K562 (cell line): ENCODE data around the gene CCT7. TPM values are rescaled to one million over a fixed set of nuclear protein-coding genes. Genes with fewer than 3 reads are reported as not detected.

Source experiments
- CREB1 ChIP-seq, 2 experiments: sonication (generic) in 1 of 2; formaldehyde crosslinking in 1 of 2; IDR thresholded peaks; 2 replicates each; pipeline versions ENCODE4 v1.6.1 to v1.8.0; 2012 to 2022; ENCODE audit warnings: inconsistent platforms in 1 of 2, mild to moderate bottlenecking in 1 of 2, missing genetic modification reagents in 1 of 2, moderate library complexity in 1 of 2
- DACH1 ChIP-seq: fragments of 450-650 bp; IDR thresholded peaks from 2 replicates; pipeline ENCODE4 v1.6.1; 2018; ENCODE audit not compliant: partially characterized antibody
- HNRNPL ChIP-seq: fragments of 200-400 bp; formaldehyde crosslinking; IDR thresholded peaks from 2 replicates; pipeline ENCODE4 v1.6.1; 2017; ENCODE audit warnings: low read depth, mild to moderate bottlenecking, low read length
- KAT7 ChIP-seq: sonication (generic); formaldehyde crosslinking; IDR thresholded peaks from 2 replicates; pipeline ENCODE4 v1.8.0; 2022; ENCODE audit warnings: missing genetic modification reagents, mild to moderate bottlenecking, borderline replicate concordance
- KAT8 ChIP-seq: fragments of 450-650 bp; IDR thresholded peaks from 2 replicates; pipeline ENCODE4 v1.6.1; 2016; ENCODE audit warnings: low read depth, mild to moderate bottlenecking
- KDM5B ChIP-seq: fragments of 200-600 bp; sonication (generic); IDR thresholded peaks from 2 replicates; pipeline ENCODE4 v1.6.1; 2012; ENCODE audit warnings: low read depth, mild to moderate bottlenecking, moderate library complexity, low read length, control low read depth, inconsistent platforms; ENCODE audit not compliant: insufficient replicate concordance
- L3MBTL2 ChIP-seq: fragments of 450-650 bp; IDR thresholded peaks from 2 replicates; pipeline ENCODE4 v1.6.1; 2016; ENCODE audit warnings: mild to moderate bottlenecking, moderate library complexity
- MCM5 ChIP-seq: fragments of 450-650 bp; IDR thresholded peaks from 2 replicates; pipeline ENCODE4 v1.6.1; 2016; ENCODE audit warnings: low read depth
- POLR2A ChIP-seq: fragments of 450-650 bp; conservative IDR thresholded peaks from 2 replicates; pipeline ENCODE4 v1.6.1; 2016
- POLR3A ChIP-seq: IDR thresholded peaks from 2 replicates; pipeline ENCODE4 v1.6.1; 2011; ENCODE audit warnings: borderline replicate concordance, mild to moderate bottlenecking, moderate library complexity; ENCODE audit not compliant: insufficient read length, insufficient read depth; ENCODE audit errors: extremely low read depth
- PPARD ChIP-seq: fragments of 250-450 bp; sonication (Bioruptor Pico); IDR thresholded peaks from 2 replicates; pipeline ENCODE4 v1.8.0; 2022; ENCODE audit warnings: inconsistent platforms, mild to moderate bottlenecking, moderate library complexity
- RBM17 ChIP-seq: fragments of 200-400 bp; formaldehyde crosslinking; IDR thresholded peaks from 2 replicates; pipeline ENCODE4 v1.6.1; 2017; ENCODE audit warnings: low read depth, mild to moderate bottlenecking, low read length, borderline replicate concordance
- SMAD3 ChIP-seq: fragments of 450-650 bp; formaldehyde crosslinking; conservative IDR thresholded peaks from 2 replicates; pipeline ENCODE4 v1.4.0; 2020; ENCODE audit warnings: mild to moderate bottlenecking
- SRF ChIP-seq, 2 experiments: fragments of 250-450, 450-650 bp in 1 of 2; sonication (Bioruptor Pico) in 1 of 2; sonication (generic) in 1 of 2; formaldehyde crosslinking; IDR thresholded peaks; 2 replicates each; pipeline versions ENCODE4 v1.5.0 to v1.5.1; 2020 to 2022; ENCODE audit warnings: mild to moderate bottlenecking in 1 of 2, missing genetic modification reagents in 1 of 2
- TAF9B ChIP-seq: fragments of 450-650 bp; IDR thresholded peaks from 2 replicates; pipeline ENCODE4 v1.6.1; 2018; ENCODE audit warnings: mild to moderate bottlenecking; ENCODE audit not compliant: partially characterized antibody
- TEAD4 ChIP-seq, 2 experiments: sonication (generic) in 1 of 2; formaldehyde crosslinking in 1 of 2; IDR thresholded peaks; 2 replicates each; pipeline versions ENCODE4 v1.6.1 to v1.8.0; 2012 to 2022; ENCODE audit warnings: borderline replicate concordance in 1 of 2, inconsistent platforms in 1 of 2, low read length in 1 of 2, mild to moderate bottlenecking in 1 of 2, missing genetic modification reagents in 1 of 2
- TFAP4 ChIP-seq: sonication (generic); formaldehyde crosslinking; IDR thresholded peaks from 2 replicates; pipeline ENCODE4 v1.8.0; 2022; ENCODE audit warnings: missing genetic modification reagents, mild to moderate bottlenecking, moderate library complexity, borderline replicate concordance
- TSC22D4 ChIP-seq: fragments of 450-650 bp; IDR thresholded peaks from 2 replicates; pipeline ENCODE4 v1.6.1; 2016; ENCODE audit warnings: missing genetic modification characterization, missing biosample characterization, control low read depth
- ZEB2 ChIP-seq: fragments of 450-650 bp; IDR thresholded peaks from 2 replicates; pipeline ENCODE4 v1.6.1; 2016
- ZNF133 ChIP-seq: fragments of 250-450 bp; sonication (Bioruptor Pico); IDR thresholded peaks from 2 replicates; pipeline ENCODE4 v1.4.0; 2020; ENCODE audit warnings: mild to moderate bottlenecking
- ZNF175 ChIP-seq: fragments of 200-800 bp; sonication (Bioruptor generic); IDR thresholded peaks from 2 replicates; pipeline ENCODE4 v1.6.1; 2016; ENCODE audit warnings: low read depth, mild to moderate bottlenecking, missing genetic modification characterization, missing compliant biosample characterization
- ZNF584 ChIP-seq: fragments of 200-800 bp; sonication (Bioruptor generic); IDR thresholded peaks from 2 replicates; pipeline ENCODE4 v1.6.1; 2016; ENCODE audit warnings: low read depth, mild to moderate bottlenecking, missing genetic modification characterization, missing compliant biosample characterization
- ZNF586 ChIP-seq: fragments of 450-650 bp; formaldehyde crosslinking; conservative IDR thresholded peaks from 2 replicates; pipeline ENCODE4 v1.4.0; 2020; ENCODE audit warnings: mild to moderate bottlenecking, moderate library complexity
- ZNF655 ChIP-seq: fragments of 250-450 bp; sonication (Bioruptor Pico); IDR thresholded peaks from 2 replicates; pipeline ENCODE4 v1.5.0; 2021
- ZNF766 ChIP-seq: fragments of 200-800 bp; sonication (Bioruptor generic); conservative IDR thresholded peaks from 2 replicates; pipeline ENCODE4 v1.6.1; 2016; ENCODE audit warnings: missing genetic modification characterization, missing compliant biosample characterization
- ZNF778 ChIP-seq: fragments of 450-650 bp; formaldehyde crosslinking; IDR thresholded peaks from 2 replicates; pipeline ENCODE4 v1.4.0; 2020; ENCODE audit warnings: mild to moderate bottlenecking, moderate library complexity
- polyA plus RNA-seq, 8 experiments: library from polyadenylated mRNA; depleted of rRNA in 4 of 8; stranded (reverse) in 5 of 8; unstranded in 3 of 8; fragments of >200 nt; fragmentation: Nextera tagmentation in 2 of 8; fragmentation: Illumina TruSeq in 1 of 8; extraction: Ambion mirVana in 2 of 8; extraction: Trizol in 1 of 8; gene quantifications; 2 replicates each; pipeline versions ENCODE4 v1.2.1 to v1.2.3, GENCODE V29; 2011 to 2014; ENCODE audit warnings: inconsistent platforms in 1 of 8, missing spikeins in 1 of 8
- total RNA-seq, 7 experiments: library from RNA; depleted of rRNA in 6 of 7; stranded (reverse); fragments of >200 nt in 6 of 7; fragmentation: Illumina TruSeq in 2 of 7; extraction: Trizol in 2 of 7; gene quantifications; 2 replicates each; pipeline versions ENCODE4 v1.2.1 to v1.2.3, GENCODE V29; 2011 to 2021; ENCODE audit warnings: low replicate concordance in 1 of 7
- TF ChIP-seq, protein P1 (sequence below): fragments of 450-650 bp; formaldehyde crosslinking; IDR thresholded peaks from 2 replicates; pipeline ENCODE4 v1.4.0; 2022; ENCODE audit warnings: missing genetic modification characterization

The CCT7 gene
- total and polyA plus RNA-seq, 9 of the 15 experiments (the other 6 are each of a cell fraction or from before 2014, with no cell fraction given), result 326 to 856 (median 638) TPM

- TF ChIP-seq POLR3A, result no peak
- TF ChIP-seq MCM5, result no peak
- TF ChIP-seq CREB1 (IDR thresholded peaks at IDR 0.05), result peak; percentile 69
- TF ChIP-seq CREB1 (CRISPR knock-in tag; IDR thresholded peaks at IDR 0.05), result peak; percentile 52
- TF ChIP-seq DACH1, result no peak
- TF ChIP-seq TSC22D4, result no peak
- TF ChIP-seq HNRNPL, result no peak
- TF ChIP-seq ZNF133 (CRISPR knock-in tag), result no peak
- no peak for TF ChIP-seq TEAD4 (IDR thresholded peaks at IDR 0.05; ENCODE audit: low read length)
- no peak for TF ChIP-seq TEAD4 (CRISPR knock-in tag; IDR thresholded peaks at IDR 0.05; ENCODE audit: borderline replicate concordance)
- no peak for TF ChIP-seq TFAP4
- TF ChIP-seq L3MBTL2, result no peak
- TF ChIP-seq ZNF655 (CRISPR knock-in tag), result no peak
- TF ChIP-seq RBM17, result no peak
- TF ChIP-seq KAT7 (CRISPR knock-in tag), result no peak
- TF ChIP-seq KAT8, result no peak
- peak; percentile 90 to 96; a peak in 3 of 4 replicates for TF ChIP-seq SRF (CRISPR knock-in tag; IDR thresholded peaks at IDR 0.05)
- no peak for TF ChIP-seq TAF9B
- TF ChIP-seq POLR2A, result no peak
- TF ChIP-seq ZNF175 (CRISPR knock-in tag), result no peak
- no peak for TF ChIP-seq SMAD3 (CRISPR knock-in tag)
- TF ChIP-seq ZEB2, result no peak
- TF ChIP-seq ZNF584 (CRISPR knock-in tag), result no peak
- no peak for TF ChIP-seq KDM5B
- TF ChIP-seq, protein P1, sequence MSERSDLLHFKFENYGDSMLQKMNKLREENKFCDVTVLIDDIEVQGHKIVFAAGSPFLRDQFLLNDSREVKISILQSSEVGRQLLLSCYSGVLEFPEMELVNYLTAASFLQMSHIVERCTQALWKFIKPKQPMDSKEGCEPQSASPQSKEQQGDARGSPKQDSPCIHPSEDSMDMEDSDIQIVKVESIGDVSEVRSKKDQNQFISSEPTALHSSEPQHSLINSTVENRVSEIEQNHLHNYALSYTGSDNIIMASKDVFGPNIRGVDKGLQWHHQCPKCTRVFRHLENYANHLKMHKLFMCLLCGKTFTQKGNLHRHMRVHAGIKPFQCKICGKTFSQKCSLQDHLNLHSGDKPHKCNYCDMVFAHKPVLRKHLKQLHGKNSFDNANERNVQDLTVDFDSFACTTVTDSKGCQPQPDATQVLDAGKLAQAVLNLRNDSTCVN (CRISPR knock-in tag), result no peak
- TF ChIP-seq ZNF778 (CRISPR knock-in tag), result no peak
- no peak for TF ChIP-seq PPARD (CRISPR knock-in tag)
- TF ChIP-seq ZNF586 (CRISPR knock-in tag), result no peak
- 0 out of 2 replicates have a peak, but pooled peaks have one; percentile 28 for TF ChIP-seq ZNF766
Measured at GRCh38 chr2:73293534-73294171, 59.5 kb downstream of the CCT7 start, which contains the start of gene EGR4 (continued).
